Measurements from ENCODE around the gene ERC2.
"Not testable (repeated sequence)": the region's sequence is repeated elsewhere in the genome, so short reads cannot be mapped to it uniquely, and the experiment has no call there.

The ERC2 gene

GRCh38 chr3:56054844-56055243, 413.4 kb downstream of the ERC2 start:
- DNase-seq: no peak

- no peak for DNase-seq
Measured at GRCh38 chr3:56053727-56054126, 414.5 kb downstream of the ERC2 start.

- DNase-seq: no peak
Measured at GRCh38 chr3:56052188-56052587, 416.1 kb downstream of the ERC2 start.

- no peak for DNase-seq
Measured at GRCh38 chr3:56051052-56051451, 417.2 kb downstream of the ERC2 start.

- no peak for DNase-seq
Measured at GRCh38 chr3:56048946-56049345, 419.3 kb downstream of the ERC2 start.

GRCh38 chr3:56048331-56048730, 419.9 kb downstream of the ERC2 start:
- no peak for DNase-seq

GRCh38 chr3:56042326-56042951, 425.8 kb downstream of the ERC2 start:
- no peak for DNase-seq

GRCh38 chr3:56025326-56025725, 442.9 kb downstream of the ERC2 start:
- no peak for DNase-seq

- no peak for DNase-seq
Measured at GRCh38 chr3:56023546-56023945, 444.7 kb downstream of the ERC2 start.

- DNase-seq: no peak
Measured at GRCh38 chr3:56022619-56023018, 445.6 kb downstream of the ERC2 start.

GRCh38 chr3:56019490-56020146, 448.6 kb downstream of the ERC2 start:
- no peak for DNase-seq

GRCh38 chr3:56015374-56015773, 452.9 kb downstream of the ERC2 start:
- DNase-seq: not testable (repeated sequence)

- no peak for DNase-seq
Measured at GRCh38 chr3:56012721-56013120, 455.5 kb downstream of the ERC2 start.

GRCh38 chr3:56005196-56005805, 463.0 kb downstream of the ERC2 start:
- DNase-seq: no peak

GRCh38 chr3:56003129-56003528, 465.1 kb downstream of the ERC2 start:
- no peak for DNase-seq

- no peak for DNase-seq
Measured at GRCh38 chr3:56001991-56002390, 466.3 kb downstream of the ERC2 start.

GRCh38 chr3:56001537-56001936, 466.7 kb downstream of the ERC2 start:
- no peak for DNase-seq

- DNase-seq: no peak
Measured at GRCh38 chr3:55989366-55989765, 478.9 kb downstream of the ERC2 start.

- no peak for DNase-seq
Measured at GRCh38 chr3:55988905-55989304, 479.4 kb downstream of the ERC2 start.

- no peak for DNase-seq
Measured at GRCh38 chr3:55984626-55985025, 483.6 kb downstream of the ERC2 start.

GRCh38 chr3:55978953-55979352, 489.3 kb downstream of the ERC2 start:
- no peak for DNase-seq

GRCh38 chr3:55974421-55975165, 493.7 kb downstream of the ERC2 start:
- no peak for DNase-seq

- DNase-seq: no peak
Measured at GRCh38 chr3:55969634-55970033, 498.6 kb downstream of the ERC2 start.

- no peak for DNase-seq
Measured at GRCh38 chr3:55968331-55968730, 499.9 kb downstream of the ERC2 start.

Measured in activated CD4-positive, alpha-beta T cell treated with anti-CD3 and anti-CD28 coated beads for 4 hours (primary cell).